Adipocyte (in vitro differentiated cells): ENCODE results near the gene ARGLU1.
A peak's percentile ranks its signal among the peaks of the same experiment; 100 is the strongest.
"Not testable (repeated sequence)": the region's sequence is repeated elsewhere in the genome, so short reads cannot be mapped to it uniquely, and the experiment has no call there.

ENCODE experiments used
- DNase-seq: peaks from one replicate; pipeline ENCODE4 v3.0.0-alpha.2; 2015; ENCODE audit warnings: low read depth
- H3K27me3 ChIP-seq: replicated peaks from 2 replicates; pipeline ENCODE4 v1.7.0; 2013; ENCODE audit warnings: mild to moderate bottlenecking, low read length, moderate library complexity; ENCODE audit not compliant: control insufficient read depth, insufficient read depth
- H3K36me3 ChIP-seq: 2 replicates; pipeline ENCODE4 v1.7.0; 2013; ENCODE audit warnings: low read length, mild to moderate bottlenecking, moderate library complexity; ENCODE audit not compliant: control insufficient read depth, insufficient read depth, severe bottlenecking
- H3K4me1 ChIP-seq: 2 replicates; pipeline ENCODE4 v1.7.0; 2013; ENCODE audit warnings: mild to moderate bottlenecking, low read length, moderate library complexity; ENCODE audit not compliant: control insufficient read depth, insufficient read depth
- H3K4me3 ChIP-seq: 2 replicates; pipeline ENCODE4 v1.7.0; 2013; ENCODE audit warnings: mild to moderate bottlenecking, low read length, moderate library complexity
- H3K9ac ChIP-seq: 2 replicates; pipeline ENCODE4 v1.7.0; 2013; ENCODE audit warnings: mild to moderate bottlenecking, low read length, moderate library complexity
- H3K9me3 ChIP-seq: 2 replicates; pipeline ENCODE4 v1.7.0; 2013; ENCODE audit warnings: mild to moderate bottlenecking, low read length, moderate library complexity; ENCODE audit not compliant: control insufficient read depth

ARGLU1 gene, protein sequence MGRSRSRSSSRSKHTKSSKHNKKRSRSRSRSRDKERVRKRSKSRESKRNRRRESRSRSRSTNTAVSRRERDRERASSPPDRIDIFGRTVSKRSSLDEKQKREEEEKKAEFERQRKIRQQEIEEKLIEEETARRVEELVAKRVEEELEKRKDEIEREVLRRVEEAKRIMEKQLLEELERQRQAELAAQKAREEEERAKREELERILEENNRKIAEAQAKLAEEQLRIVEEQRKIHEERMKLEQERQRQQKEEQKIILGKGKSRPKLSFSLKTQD

DNA sequence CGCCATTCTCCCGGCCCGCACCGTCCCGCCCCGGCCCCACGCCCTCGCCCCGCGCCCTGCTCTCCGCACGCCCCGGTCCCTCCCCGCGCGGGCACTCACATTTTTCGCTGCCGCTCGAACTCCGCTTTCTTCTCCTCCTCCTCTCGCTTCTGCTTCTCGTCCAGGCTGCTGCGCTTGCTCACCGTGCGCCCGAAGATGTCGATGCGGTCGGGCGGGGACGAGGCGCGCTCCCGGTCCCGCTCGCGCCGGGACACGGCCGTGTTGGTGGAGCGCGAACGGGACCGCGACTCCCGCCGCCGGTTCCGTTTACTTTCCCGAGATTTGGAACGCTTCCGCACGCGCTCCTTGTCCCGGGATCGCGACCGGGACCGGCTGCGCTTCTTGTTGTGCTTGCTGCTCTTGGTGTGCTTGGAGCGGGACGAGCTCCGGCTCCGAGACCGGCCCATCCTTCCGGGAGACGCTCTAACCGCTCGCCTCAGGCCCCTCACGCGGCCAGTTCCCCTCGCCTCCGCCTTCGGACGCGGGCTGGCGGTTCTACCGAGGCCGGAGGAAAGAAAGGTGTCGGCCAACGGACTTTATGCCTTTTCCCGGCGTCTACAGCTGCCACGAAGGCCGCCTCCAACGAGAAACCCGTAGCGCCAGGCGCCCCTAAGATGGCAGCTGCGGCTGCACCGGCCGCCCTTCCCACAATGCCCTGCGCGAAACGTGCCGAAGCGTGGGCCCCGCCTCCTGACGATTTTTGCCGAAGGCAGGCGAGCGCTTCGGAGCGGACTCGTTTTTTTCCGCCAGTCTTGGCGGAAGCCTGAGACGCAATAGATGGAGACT lies at the start of gene ARGLU1:
Gene ARGLU1 (minus strand): TSS at position 664 of the 825 bp plus-strand sequence. CDS start 218 bp downstream, at position 446.
- H3K36me3 ChIP-seq = no peaks in the 10 kb centered on the region
- peaks cover 20% of the 10 kb centered on the region for H3K4me1 ChIP-seq
- peak within 1 kb of the TSS; percentile 95 for H3K4me3 ChIP-seq
- DNase-seq = peak; percentile 98
- H3K9me3 ChIP-seq = no peaks in the 10 kb centered on the region
- no peaks in the 10 kb centered on the region for H3K27me3 ChIP-seq
- peak within 1 kb of the TSS; percentile 98 for H3K9ac ChIP-seq

DNA sequence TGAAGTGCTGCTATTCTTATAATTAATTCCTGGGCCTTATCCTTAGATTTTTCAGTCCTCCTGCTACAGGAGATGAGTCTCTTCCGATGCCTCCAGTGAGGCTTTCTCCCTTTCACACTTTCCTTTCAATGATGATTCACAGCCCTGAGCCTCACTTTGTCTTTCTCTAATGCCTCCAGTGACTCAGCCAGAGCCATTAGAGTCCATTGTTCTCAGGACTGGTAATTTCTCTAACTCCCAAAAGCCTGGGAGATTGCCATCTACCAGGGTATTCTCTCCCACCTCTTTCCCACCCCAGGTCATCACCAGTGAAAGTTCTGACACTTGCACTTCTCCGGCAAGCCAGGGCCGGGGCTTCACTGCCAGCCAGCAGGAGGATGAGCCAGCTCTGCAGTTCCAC lies 49.6 kb upstream of the ARGLU1 start:
- Histone ChIP-seq H3K27me3 (no peaks in the 10 kb centered on the region), H3K4me3 (no peak overlapping the region), H3K9me3 (no peaks in the 10 kb centered on the region), H3K4me1 (peaks cover 14% of the 10 kb centered on the region), H3K36me3 (no peaks in the 10 kb centered on the region), H3K9ac (no peak overlapping the region)
- DNase-seq = peak; percentile 17

DNA sequence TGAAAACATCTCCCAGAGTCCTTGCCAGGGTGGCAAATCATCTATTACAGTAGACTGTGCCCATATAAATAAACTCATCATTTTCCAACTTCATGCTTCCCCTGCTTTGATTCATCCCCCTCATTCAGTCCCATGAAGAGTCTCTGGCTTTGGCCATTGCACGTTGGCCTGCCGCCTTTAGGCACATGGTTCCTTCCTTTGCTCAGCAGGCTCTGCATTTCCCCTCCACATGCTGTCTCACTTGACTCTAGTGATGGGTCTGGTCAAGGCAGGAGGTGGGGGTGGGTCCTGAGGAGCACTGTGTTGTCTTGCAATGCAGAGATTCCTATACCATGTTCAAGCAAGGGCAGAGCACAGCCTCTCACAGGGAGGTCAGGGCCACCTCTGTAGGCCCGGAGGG lies 48.8 kb upstream of the ARGLU1 start:
- Histone ChIP-seq H3K36me3 (no peaks in the 10 kb centered on the region), H3K9ac (no peak overlapping the region), H3K4me1 (peaks cover 18% of the 10 kb centered on the region), H3K9me3 (no peaks in the 10 kb centered on the region), H3K27me3 (no peaks in the 10 kb centered on the region), H3K4me3 (no peak overlapping the region)
- DNase-seq = no peak

DNA sequence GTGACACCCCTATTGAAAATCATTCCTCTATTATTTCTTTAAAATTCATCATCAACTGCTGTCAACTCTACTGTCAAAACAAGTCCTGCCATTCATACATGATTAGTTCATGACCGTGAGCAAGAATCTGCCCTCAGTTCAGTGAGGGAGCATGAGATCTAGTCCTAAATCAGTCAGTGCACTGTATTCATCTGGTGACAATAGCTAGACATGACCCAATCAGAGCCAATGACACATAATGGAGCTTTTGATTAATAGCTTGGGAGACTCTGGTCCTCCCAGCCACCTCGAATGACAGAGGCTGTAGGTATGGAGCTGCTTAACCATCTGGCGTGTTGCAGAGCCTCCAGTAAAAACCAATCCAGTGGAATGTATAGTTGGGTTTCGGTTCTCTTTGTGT lies 46.9 kb upstream of the ARGLU1 start:
- Histone ChIP-seq H3K4me3 (no peak overlapping the region), H3K27me3 (no peaks in the 10 kb centered on the region), H3K36me3 (no peaks in the 10 kb centered on the region), H3K4me1 (peaks cover 12% of the 10 kb centered on the region), H3K9ac (no peak overlapping the region), H3K9me3 (no peaks in the 10 kb centered on the region)
- DNase-seq = no peak

DNA sequence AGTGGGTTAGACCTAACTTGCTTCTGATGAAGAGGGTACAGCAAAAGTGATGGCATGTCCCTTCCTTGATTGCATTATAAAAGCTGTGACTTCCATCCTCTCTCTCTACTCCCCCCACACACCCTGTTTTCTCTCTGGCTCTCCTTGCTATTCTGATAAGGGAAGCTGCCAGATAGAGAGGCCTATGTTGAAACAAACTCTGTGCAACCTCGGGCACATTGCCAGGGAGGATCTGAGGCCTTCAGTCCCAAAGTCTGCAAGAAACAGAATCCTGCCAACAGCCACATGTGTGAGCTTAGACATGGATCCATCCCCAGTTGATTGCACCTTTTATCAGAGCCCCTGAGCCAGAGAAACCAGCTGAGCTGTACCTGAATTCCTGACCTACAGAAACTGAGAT lies 44.8 kb upstream of the ARGLU1 start:
- Histone ChIP-seq H3K4me3 (no peak overlapping the region), H3K4me1 (peaks cover 4% of the 10 kb centered on the region), H3K27me3 (no peaks in the 10 kb centered on the region), H3K9me3 (no peaks in the 10 kb centered on the region), H3K36me3 (no peaks in the 10 kb centered on the region), H3K9ac (no peak overlapping the region)
- DNase-seq = peak; percentile 43

DNA sequence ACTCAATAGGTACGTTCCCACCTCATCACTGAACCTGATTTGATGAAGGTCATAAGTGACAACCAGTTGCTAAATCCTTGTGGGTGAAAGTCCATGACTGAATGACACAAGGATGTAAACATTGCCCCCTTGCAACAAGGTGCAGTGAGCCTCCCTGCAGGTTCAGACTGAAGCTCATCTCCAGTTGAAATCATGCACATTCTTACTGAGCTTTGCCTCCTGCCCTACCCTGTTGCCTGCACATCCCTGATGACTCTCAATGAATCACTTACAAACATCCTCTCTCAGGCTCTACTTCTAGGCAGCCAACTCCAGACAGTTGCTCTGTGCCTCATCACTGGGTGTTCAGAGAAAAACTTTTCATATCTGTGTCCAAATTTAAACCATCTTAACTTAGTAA lies 42.5 kb upstream of the ARGLU1 start:
- Histone ChIP-seq H3K4me1 (peaks cover 4% of the 10 kb centered on the region), H3K27me3 (no peaks in the 10 kb centered on the region), H3K36me3 (no peaks in the 10 kb centered on the region), H3K9ac (no peak overlapping the region), H3K9me3 (no peaks in the 10 kb centered on the region), H3K4me3 (no peak overlapping the region)
- peak; percentile 27 for DNase-seq

DNA sequence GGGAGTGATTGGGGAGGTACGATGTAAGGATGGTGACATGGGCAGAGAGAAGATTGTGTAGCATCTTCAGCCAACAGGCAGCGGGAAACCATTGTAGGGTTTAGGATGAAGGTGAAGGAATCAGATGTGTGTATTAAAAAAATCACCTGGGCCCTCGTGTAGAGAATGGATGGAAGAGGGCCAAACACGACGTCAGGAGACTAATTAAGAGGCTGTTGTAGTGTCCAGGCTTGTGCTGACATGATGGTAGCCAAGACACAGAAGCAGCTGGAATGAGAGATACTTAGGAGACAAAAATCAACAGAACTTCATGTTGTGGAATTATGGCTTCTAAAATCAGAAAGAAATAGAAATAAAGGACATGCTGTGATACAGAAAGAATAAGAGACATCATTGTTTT lies 41.2 kb upstream of the ARGLU1 start:
- H3K4me1 ChIP-seq = peaks cover 4% of the 10 kb centered on the region
- no peaks in the 10 kb centered on the region for H3K9me3 ChIP-seq
- H3K27me3 ChIP-seq = no peaks in the 10 kb centered on the region

DNA sequence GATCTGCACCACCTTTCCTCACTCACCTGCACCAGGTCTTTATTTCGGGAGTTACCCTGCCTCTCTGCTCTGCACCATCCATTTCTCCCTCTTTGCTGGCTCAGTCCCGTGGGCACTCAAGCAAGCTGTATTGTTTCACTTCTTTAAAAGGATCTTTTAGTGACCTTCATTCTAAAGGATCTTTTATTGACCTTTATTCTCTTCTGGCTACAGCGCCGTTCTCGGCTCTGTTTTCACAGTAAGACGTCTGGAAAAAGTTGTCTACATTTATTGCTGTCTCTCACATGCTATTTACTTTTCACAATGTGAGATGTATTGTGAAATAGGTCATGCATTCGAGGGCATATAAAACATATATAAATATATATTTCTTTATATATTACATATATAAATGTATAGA lies 35.6 kb upstream of the ARGLU1 start:
- no peak for DNase-seq
- Histone ChIP-seq H3K9ac (no peak overlapping the region), H3K4me3 (no peak overlapping the region), H3K36me3 (no peaks in the 10 kb centered on the region), H3K4me1 (peaks cover 11% of the 10 kb centered on the region), H3K27me3 (no peaks in the 10 kb centered on the region), H3K9me3 (no peaks in the 10 kb centered on the region)

More for the DNA sequence above, 41.2 kb upstream of the ARGLU1 start:
- DNase-seq = no peak
- Histone ChIP-seq H3K4me3 (no peak overlapping the region), H3K36me3 (no peaks in the 10 kb centered on the region), H3K9ac (no peak overlapping the region)

DNA sequence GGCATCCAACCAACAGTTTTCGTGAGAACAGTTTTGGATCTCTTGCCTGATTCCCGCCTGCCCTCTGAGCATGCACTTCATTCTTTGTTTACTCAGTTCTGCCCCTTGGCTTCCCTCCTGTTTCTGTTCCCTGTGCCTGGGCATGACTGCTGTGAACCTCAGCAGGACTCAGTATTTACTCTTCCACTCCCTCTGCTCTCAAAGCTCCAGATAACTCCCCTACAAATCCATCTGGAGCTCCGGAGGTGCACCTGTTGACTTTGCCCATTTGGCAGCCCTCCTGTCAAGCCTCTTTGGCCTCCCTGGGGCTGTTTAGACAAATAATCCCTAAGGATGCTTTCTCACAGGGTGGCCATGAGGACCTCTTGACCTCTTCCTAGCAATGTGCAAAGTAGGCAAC lies 34.2 kb upstream of the ARGLU1 start:
- Histone ChIP-seq H3K4me3 (no peak overlapping the region), H3K9me3 (no peaks in the 10 kb centered on the region), H3K4me1 (peaks cover 15% of the 10 kb centered on the region), H3K36me3 (no peaks in the 10 kb centered on the region), H3K27me3 (no peaks in the 10 kb centered on the region), H3K9ac (no peak overlapping the region)
- no peak for DNase-seq

DNA sequence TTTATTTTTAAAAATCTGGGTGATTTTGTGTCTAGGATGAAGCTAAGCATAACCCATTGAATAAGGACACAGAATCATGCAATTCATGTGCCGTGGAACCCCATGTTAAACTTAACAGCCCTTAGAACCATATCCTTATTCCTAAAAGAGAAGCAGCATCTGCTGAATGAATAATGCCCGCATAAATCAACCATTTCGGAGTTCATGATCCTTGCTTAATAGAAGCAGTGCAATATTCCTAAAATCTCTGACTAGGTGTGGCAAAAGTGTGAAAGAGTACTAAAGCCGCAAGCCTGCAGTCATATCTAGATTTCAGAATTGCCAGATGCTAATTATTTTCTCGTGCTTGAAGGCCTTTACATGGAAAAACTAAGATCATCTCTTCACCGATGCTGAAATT lies 33.6 kb upstream of the ARGLU1 start:
- peaks cover 22% of the 10 kb centered on the region for H3K4me1 ChIP-seq

DNA sequence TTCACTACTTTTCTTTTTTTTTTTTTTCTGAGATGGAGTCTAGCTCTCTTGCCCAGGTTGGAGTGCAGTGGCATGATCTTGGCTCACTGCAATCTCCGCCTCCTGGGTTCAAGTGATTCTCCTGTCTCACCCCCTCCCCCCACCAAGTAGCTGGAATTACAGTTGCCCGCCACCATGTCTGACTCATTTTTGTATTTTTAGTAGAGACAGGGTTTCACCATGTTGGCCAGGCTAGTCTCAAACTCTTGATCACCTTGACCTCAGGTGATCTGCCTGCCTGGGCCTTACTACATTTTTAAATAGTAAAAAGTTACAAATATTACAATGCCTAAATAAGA lies 32.8 kb upstream of the ARGLU1 start:
- not testable (repeated sequence) for H3K9me3 ChIP-seq, H3K27me3 ChIP-seq, H3K4me3 ChIP-seq, H3K36me3 ChIP-seq, DNase-seq, H3K9ac ChIP-seq
- H3K4me1 ChIP-seq = peaks cover 29% of the 10 kb centered on the region

More for the DNA sequence above, 33.6 kb upstream of the ARGLU1 start:
- no peaks in the 10 kb centered on the region for H3K36me3 ChIP-seq
- H3K4me3 ChIP-seq = no peak overlapping the region
- DNase-seq = no peak
- no peaks in the 10 kb centered on the region for H3K9me3 ChIP-seq
- no peak overlapping the region for H3K9ac ChIP-seq
- no peaks in the 10 kb centered on the region for H3K27me3 ChIP-seq
